SK-N-MC (cell line): ENCODE data around the gene TMEM126A.
A peak's percentile ranks its signal among the peaks of the same experiment; 100 is the strongest.

Experiments
- DNase-seq: peaks from one replicate; pipeline ENCODE4 v3.0.0-alpha.2; 2011; ENCODE audit warnings: low read depth, low spot score
- H3K27ac ChIP-seq: fragments of 200-600 bp; sonication (generic); 2 replicates; pipeline ENCODE4 v1.5.1; 2016; ENCODE audit warnings: mixed run types
- H3K36me3 ChIP-seq: fragments of 200-600 bp; sonication (generic); 2 replicates; pipeline ENCODE4 v1.6.1; 2017; ENCODE audit warnings: antibody characterized with exemption, low read length, mixed read lengths; ENCODE audit not compliant: insufficient read depth
- H3K4me3 ChIP-seq: fragments of 200-600 bp; sonication (generic); 2 replicates; pipeline ENCODE4 v1.5.1; 2016
- H3K9ac ChIP-seq: fragments of 200-600 bp; sonication (generic); 2 replicates; pipeline ENCODE4 v1.8.0; 2017; ENCODE audit warnings: mixed run types, mixed read lengths; ENCODE audit not compliant: insufficient read length
- H3K9me3 ChIP-seq: fragments of 200-600 bp; sonication (generic); 2 replicates; pipeline ENCODE4 v1.6.1; 2017; ENCODE audit warnings: low read depth, mild to moderate bottlenecking, antibody characterized with exemption, low read length, moderate library complexity, mixed read lengths
- EZH2 ChIP-seq: fragments of 200-600 bp; sonication (generic); IDR thresholded peaks from one replicate; pipeline ENCODE4 v1.6.1; 2017; ENCODE audit warnings: antibody characterized with exemption
- FOXP2 ChIP-seq: optimal IDR thresholded peaks from 2 replicates; pipeline ENCODE3; 2011; ENCODE audit warnings: mild to moderate bottlenecking, moderate library complexity; ENCODE audit not compliant: insufficient read depth; ENCODE audit errors: extremely low read length, control extremely low read depth
- POLR2AphosphoS5 ChIP-seq: IDR thresholded peaks from 2 replicates; pipeline ENCODE4 v1.6.1; 2012; ENCODE audit warnings: mild to moderate bottlenecking, low read depth, low read length, borderline replicate concordance

Gene TMEM126A

DNA sequence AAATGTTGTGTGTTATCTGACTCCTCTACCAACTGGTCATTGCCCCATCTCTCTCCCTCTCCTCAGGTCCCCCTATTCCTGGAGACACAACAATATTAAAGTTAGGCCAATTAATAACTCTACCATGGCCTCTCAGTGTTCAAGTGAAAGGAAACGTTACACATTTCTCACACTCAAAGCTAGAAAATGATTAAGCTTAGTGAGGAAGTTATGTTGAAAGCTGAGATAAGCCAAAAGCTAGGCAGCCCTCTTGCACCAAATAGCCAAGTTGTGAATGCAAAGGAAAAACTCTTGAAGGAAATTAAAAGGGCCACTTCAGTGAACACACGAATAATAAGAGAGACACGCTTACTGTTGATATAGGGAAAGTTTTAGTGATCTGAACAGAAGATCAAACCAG, 27.5 kb upstream of the TMEM126A start:
- DNase-seq: no peak
- Histone ChIP-seq H3K36me3 (no peaks in the 10 kb centered on the region), H3K4me3 (no peak overlapping the region), H3K9ac (no peak overlapping the region), H3K9me3 (no peaks in the 10 kb centered on the region), H3K27ac (no peak overlapping the region)
- TF ChIP-seq POLR2AphosphoS5 (no peak), FOXP2 (no peak), EZH2 (no peak)

DNA sequence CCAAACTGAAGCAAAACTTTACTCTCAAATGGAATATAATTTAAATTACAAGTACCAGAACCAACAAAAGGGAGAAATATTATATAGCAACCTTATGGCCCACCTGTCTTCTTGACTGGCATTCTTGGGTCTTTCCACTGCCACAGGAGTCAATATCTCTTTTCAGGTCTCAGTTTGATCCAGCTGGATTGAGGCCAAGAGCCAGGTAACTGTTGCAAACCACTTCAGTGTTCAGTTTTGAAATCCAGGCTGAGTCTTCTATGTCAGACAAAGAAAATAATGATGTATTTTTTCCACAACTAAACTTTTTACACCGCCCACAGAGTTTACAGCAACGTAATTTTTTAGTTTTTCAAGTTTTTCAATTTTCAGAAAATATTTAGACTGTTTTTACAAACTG, 21.3 kb upstream of the TMEM126A start:
- H3K9me3 ChIP-seq: no peaks in the 10 kb centered on the region
- no peak overlapping the region for H3K4me3 ChIP-seq
- H3K9ac ChIP-seq: no peak overlapping the region
- no peak for TF ChIP-seq EZH2
- no peak for TF ChIP-seq POLR2AphosphoS5
- no peak for TF ChIP-seq FOXP2
- peaks cover 9% of the 10 kb centered on the region for H3K36me3 ChIP-seq
- no peak for DNase-seq
- H3K27ac ChIP-seq: no peak overlapping the region

- peak within 1 kb of the TSS; percentile 73 for H3K9ac ChIP-seq
- no peak for DNase-seq
- H3K4me3 ChIP-seq: peak within 1 kb of the TSS; percentile 99
- H3K9me3 ChIP-seq: no peaks in the 10 kb centered on the region
- H3K36me3 ChIP-seq: peaks cover 16% of the 10 kb centered on the region
- TF ChIP-seq FOXP2 (no peak), EZH2 (no peak), POLR2AphosphoS5 (no peak)
- H3K27ac ChIP-seq: no peak within 1 kb of the TSS
Measured at GRCh38 chr11:85627332-85627997, 20.3 kb upstream of the TMEM126A start, which contains the start of gene DLG2. Gene DLG2, minus strand, starts transcription at chr11:85627344.

- H3K36me3 ChIP-seq: peaks cover 16% of the 10 kb centered on the region
- TF ChIP-seq FOXP2 (peak; percentile 84), EZH2 (no peak), POLR2AphosphoS5 (peak; percentile 97)
- H3K4me3 ChIP-seq: peak within 1 kb of the TSS; percentile 99
- no peaks in the 10 kb centered on the region for H3K9me3 ChIP-seq
- 0 out of 2 replicates have a peak within 1 kb of the TSS, but pooled peaks have one; percentile 45 for H3K27ac ChIP-seq
- peak within 1 kb of the TSS; percentile 86 for H3K9ac ChIP-seq
- peak; percentile 78 for DNase-seq
Measured at GRCh38 chr11:85627998-85628770, 19.6 kb upstream of the TMEM126A start, which contains the start of gene TMEM126B. Gene TMEM126B, plus strand, starts transcription at chr11:85628593. Its CDS starts 15 bp downstream, at chr11:85628608.

GRCh38 chr11:85628771-85629341, 18.9 kb upstream of the TMEM126A start:
- TF ChIP-seq EZH2 (no peak), POLR2AphosphoS5 (no peak), FOXP2 (no peak)

DNA sequence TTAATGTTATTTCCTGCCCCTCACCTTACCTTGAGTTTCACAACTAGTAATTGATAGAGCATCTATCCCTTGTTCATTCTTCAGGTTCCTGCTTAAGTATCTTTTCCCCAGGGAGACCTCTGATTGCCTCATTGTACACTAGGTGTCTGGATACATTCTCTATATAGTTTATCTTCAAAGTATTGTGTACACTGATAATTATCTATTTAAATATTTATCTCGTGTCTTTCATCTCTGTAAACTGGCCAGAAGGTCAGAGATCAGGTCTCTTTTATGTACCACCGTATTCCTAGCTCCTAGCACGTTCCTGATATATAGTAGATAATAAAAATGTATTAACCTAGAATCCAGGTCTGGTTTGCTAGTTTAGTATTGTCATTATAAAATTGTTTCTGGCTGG, 13.0 kb upstream of the TMEM126A start:
- H3K36me3 ChIP-seq: peaks cover 49% of the 10 kb centered on the region

More at GRCh38 chr11:85628771-85629341, 18.9 kb upstream of the TMEM126A start:
- no peak for DNase-seq
- Histone ChIP-seq H3K9me3 (no peaks in the 10 kb centered on the region), H3K4me3 (peak overlapping the region; percentile 99), H3K36me3 (peaks cover 19% of the 10 kb centered on the region), H3K27ac (0 out of 2 replicates have a peak overlapping the region, but pooled peaks have one; percentile 45), H3K9ac (peak overlapping the region; percentile 86)

DNA sequence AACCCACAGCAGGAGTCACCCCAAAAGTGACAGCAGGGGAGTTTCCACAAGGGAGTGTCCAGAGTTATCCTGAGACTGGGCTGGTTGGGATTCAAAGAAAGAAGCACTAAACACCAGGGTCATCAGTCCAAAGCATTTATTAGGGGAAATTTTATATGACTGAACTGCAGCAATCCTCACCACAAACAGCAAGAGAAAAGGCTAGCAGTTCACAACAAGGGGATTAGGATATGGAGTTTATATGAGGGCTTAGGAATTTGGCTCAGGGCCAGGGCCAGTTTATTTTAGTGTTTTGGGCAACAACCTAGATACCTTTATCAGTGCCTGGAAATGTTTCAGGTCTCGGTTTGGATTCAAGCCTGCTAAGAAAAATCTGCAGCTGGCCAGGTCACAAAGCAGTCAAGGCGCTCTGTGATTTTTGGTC, 4.6 kb upstream of the TMEM126A start:
- Histone ChIP-seq H3K4me3 (peak overlapping the region; percentile 22; the same call in 1 of the 2 replicates), H3K9me3 (no peaks in the 10 kb centered on the region), H3K36me3 (no peaks in the 10 kb centered on the region), H3K9ac (no peak overlapping the region), H3K27ac (no peak overlapping the region)
- no peak for TF ChIP-seq FOXP2
- no peak for TF ChIP-seq EZH2
- TF ChIP-seq POLR2AphosphoS5: no peak
- no peak for DNase-seq

More for the DNA sequence above, 13.0 kb upstream of the TMEM126A start:
- Histone ChIP-seq H3K9me3 (no peaks in the 10 kb centered on the region), H3K9ac (no peak overlapping the region), H3K4me3 (no peak overlapping the region), H3K27ac (no peak overlapping the region)
- TF ChIP-seq EZH2: no peak
- no peak for TF ChIP-seq POLR2AphosphoS5
- no peak for TF ChIP-seq FOXP2
- DNase-seq: no peak

- TF ChIP-seq EZH2 (no peak), FOXP2 (no peak), POLR2AphosphoS5 (no peak)
- H3K36me3 ChIP-seq: peaks cover 10% of the 10 kb centered on the region; the same call in 1 of the 2 replicates
- H3K27ac ChIP-seq: no peak overlapping the region
- peak overlapping the region; percentile 82 for H3K9ac ChIP-seq
- no peak for DNase-seq
- peak overlapping the region; percentile 92 for H3K4me3 ChIP-seq
- no peaks in the 10 kb centered on the region for H3K9me3 ChIP-seq
Measured at GRCh38 chr11:85647078-85647477, 689 bp upstream of the TMEM126A start.
